Tibial artery (tissue), 4 donors: Measurements from ENCODE around the gene HOXB3.

Source experiments
- DNase-seq, 2 donors: peaks; one replicate each; pipeline ENCODE4 v3.0.0-alpha.2; 2019
- H3K27ac ChIP-seq, 2 donors: fragments of 200-600 bp; sonication (generic) in 1 of 2; 1 replicate in 1 of 2; 2 replicates in 1 of 2; pipeline ENCODE4 v1.5.1; 2018 to 2019; ENCODE audit warnings: mild to moderate bottlenecking in 1 of 2
- H3K27me3 ChIP-seq, 2 donors: fragments of 200-600 bp; sonication (generic) in 1 of 2; one replicate each; pipeline versions ENCODE4 v1.5.1 to v1.6.0; 2016 to 2019
- H3K36me3 ChIP-seq, 3 donors: fragments of 200-600 bp; sonication (generic) in 2 of 3; one replicate each; pipeline ENCODE4 v1.5.1; 2016 to 2019; ENCODE audit warnings: mild to moderate bottlenecking in 2 of 3
- H3K4me1 ChIP-seq, 4 donors: fragments of 200-600 bp; sonication (generic) in 2 of 4; 1 replicate in 3 of 4; 2 replicates in 1 of 4; pipeline ENCODE4 v1.5.1; 2016 to 2019
- H3K4me3 ChIP-seq, 2 donors: fragments of 200-600 bp; sonication (generic) in 1 of 2; 1 replicate in 1 of 2; 2 replicates in 1 of 2; pipeline ENCODE4 v1.5.1; 2018 to 2019; ENCODE audit warnings: mild to moderate bottlenecking in 2 of 2
- H3K9me3 ChIP-seq, 3 donors: fragments of 200-600 bp; sonication (generic) in 1 of 3; one replicate each; pipeline ENCODE4 v1.5.1; 2016 to 2019
- CTCF ChIP-seq, 2 experiments: fragments of 200-600 bp in 1 of 2; fragments of 450-650 bp in 1 of 2; IDR thresholded peaks; one replicate each; pipeline ENCODE4 v1.5.1; 2017 to 2019; ENCODE audit warnings: antibody characterized with exemption in 2 of 2, mild to moderate bottlenecking in 1 of 2, moderate library complexity in 1 of 2
- intact Hi-C: fragments of 100-400 bp; cut with DNase I; formaldehyde crosslinking; loops from one replicate; pipeline ENCODE4 v1.15.0; 2023; ENCODE audit warnings: low total_unique reads

Gene HOXB3

GRCh38 chr17:48523010-48523409 is 67.0 kb downstream of the HOXB3 start:
- peaks cover 0 to 5% (median 0%) of the 10 kb centered on the region in 4 donors for H3K4me1 ChIP-seq
- intact Hi-C loops: no loop called here
- DNase-seq: no peak
- no peak overlapping the region for H3K4me3 ChIP-seq
- H3K9me3 ChIP-seq: no peaks in the 10 kb centered on the region
- no peak for TF ChIP-seq CTCF (IDR thresholded peaks at IDR 0.05)
- no peaks in the 10 kb centered on the region for H3K36me3 ChIP-seq
- no peak overlapping the region for H3K27ac ChIP-seq
- H3K27me3 ChIP-seq: peaks cover 0 to 42% of the 10 kb centered on the region in 2 donors

GRCh38 chr17:48522031-48522653 is 67.9 kb downstream of the HOXB3 start:
- Histone ChIP-seq H3K4me1 (peaks cover 0 to 3% (median 0%) of the 10 kb centered on the region in 4 donors), H3K36me3 (no peaks in the 10 kb centered on the region), H3K27ac (no peak overlapping the region), H3K9me3 (no peaks in the 10 kb centered on the region), H3K4me3 (no peak overlapping the region), H3K27me3 (peaks cover 0 to 41% of the 10 kb centered on the region in 2 donors)
- TF ChIP-seq CTCF (IDR thresholded peaks at IDR 0.05): no peak
- DNase-seq: no peak
- intact Hi-C loops: no loop called here

GRCh38 chr17:48520631-48521079 is 69.4 kb downstream of the HOXB3 start:
- H3K27ac ChIP-seq: no peak overlapping the region
- peaks cover 0 to 31% of the 10 kb centered on the region in 2 donors for H3K27me3 ChIP-seq
- no peaks in the 10 kb centered on the region for H3K36me3 ChIP-seq
- H3K9me3 ChIP-seq: no peaks in the 10 kb centered on the region
- no peak for TF ChIP-seq CTCF (IDR thresholded peaks at IDR 0.05)
- no peak overlapping the region for H3K4me3 ChIP-seq
- DNase-seq: no peak
- no peaks in the 10 kb centered on the region for H3K4me1 ChIP-seq
- intact Hi-C loops: no loop called here

GRCh38 chr17:48519427-48519826 is 70.6 kb downstream of the HOXB3 start:
- Histone ChIP-seq H3K4me1 (no peaks in the 10 kb centered on the region), H3K27me3 (peaks cover 0 to 43% of the 10 kb centered on the region in 2 donors), H3K27ac (no peak overlapping the region), H3K9me3 (no peaks in the 10 kb centered on the region), H3K36me3 (no peaks in the 10 kb centered on the region), H3K4me3 (no peak overlapping the region)
- intact Hi-C loops: no loop called here
- DNase-seq: no peak
- TF ChIP-seq CTCF (IDR thresholded peaks at IDR 0.05): no peak

GRCh38 chr17:48517478-48517877 is 72.6 kb downstream of the HOXB3 start:
- DNase-seq: no peak
- Histone ChIP-seq H3K9me3 (no peaks in the 10 kb centered on the region), H3K27ac (no peak overlapping the region), H3K36me3 (no peaks in the 10 kb centered on the region), H3K27me3 (peaks cover 0 to 60% of the 10 kb centered on the region in 2 donors), H3K4me3 (no peak overlapping the region), H3K4me1 (no peaks in the 10 kb centered on the region)
- intact Hi-C loops: no loop called here
- no peak for TF ChIP-seq CTCF (IDR thresholded peaks at IDR 0.05)
